Lung (tissue), 12 donors: ENCODE results near the gene SLF2. TPM values are rescaled to one million over a fixed set of nuclear protein-coding genes. Genes with fewer than 3 reads are reported as not detected.
A peak's percentile ranks its signal among the peaks of the same experiment; 100 is the strongest.

Experiments
- ATAC-seq: fragments of 200-7000 bp; cut with Tn5 transposase; one replicate; pipeline ENCODE4 v1.9.1; 2020; ENCODE audit warnings: moderate number of reproducible peaks; ENCODE audit not compliant: insufficient read depth, low FRiP score
- DNase-seq, 3 donors: peaks; one replicate each; pipeline ENCODE4 v3.0.0-alpha.2; 2013 to 2017
- H3K27ac ChIP-seq, 2 donors: one replicate each; pipeline ENCODE4 v1.5.1; 2013; ENCODE audit warnings: mild to moderate bottlenecking in 2 of 2, moderate library complexity in 2 of 2, control low read depth in 1 of 2, inconsistent platforms in 1 of 2, low read depth in 1 of 2, low read length in 1 of 2
- H3K27me3 ChIP-seq, 3 donors: one replicate each; pipeline ENCODE4 v1.5.1; 2013; ENCODE audit warnings: low read length in 2 of 3; ENCODE audit not compliant: control insufficient read depth in 3 of 3, insufficient read depth in 3 of 3
- H3K36me3 ChIP-seq, 4 donors: one replicate each; pipeline ENCODE4 v1.5.1; 2013; ENCODE audit warnings: low read length in 4 of 4, mild to moderate bottlenecking in 1 of 4, moderate library complexity in 1 of 4; ENCODE audit not compliant: control insufficient read depth in 4 of 4, insufficient read depth in 4 of 4
- H3K4me1 ChIP-seq, 5 donors: one replicate each; pipeline ENCODE4 v1.5.1; 2013; ENCODE audit warnings: low read length in 5 of 5, mild to moderate bottlenecking in 2 of 5, moderate library complexity in 1 of 5; ENCODE audit not compliant: control insufficient read depth in 5 of 5, insufficient read depth in 5 of 5
- H3K4me3 ChIP-seq: one replicate; pipeline ENCODE4 v1.5.1; 2013; ENCODE audit warnings: mild to moderate bottlenecking, control low read depth, moderate library complexity
- H3K9ac ChIP-seq, 2 donors: one replicate each; pipeline ENCODE4 v1.5.1; 2013; ENCODE audit warnings: low read length in 2 of 2, control low read depth in 1 of 2; ENCODE audit not compliant: insufficient read depth in 1 of 2
- H3K9me3 ChIP-seq, 4 donors: one replicate each; pipeline ENCODE4 v1.5.1; 2013; ENCODE audit warnings: low read length in 3 of 4, mild to moderate bottlenecking in 1 of 4, moderate library complexity in 1 of 4; ENCODE audit not compliant: control insufficient read depth in 4 of 4, insufficient read depth in 3 of 4
- CTCF ChIP-seq: IDR thresholded peaks from 2 replicates; pipeline ENCODE4 v1.5.1; 2012; ENCODE audit warnings: mild to moderate bottlenecking; ENCODE audit errors: control extremely low read depth, extremely low read depth
- WGBS, 2 donors: extraction: QIAGEN DNeasy Blood & Tissue Kit; methylation state at CpG; one replicate each; pipeline ENCODE4 v1.1.7; 2013; 5-methylcytosine and 5-hydroxymethylcytosine counted together
- polyA plus RNA-seq, 2 donors: library from polyadenylated mRNA; stranded (reverse); fragments of 200-250 nt; gene quantifications; one replicate each; pipeline ENCODE4 v1.2.1, GENCODE V29; 2013
- total RNA-seq, 2 donors: library from RNA; depleted of rRNA in 1 of 2; stranded (reverse); fragments of >200 nt in 1 of 2; gene quantifications; one replicate each; pipeline ENCODE4 v1.2.1, GENCODE V29; 2014 to 2021
- donor health status: control.
- donor health status: control.
- donor health status: Bipolar disorder and iron deficiency.
- donor health status: healthy.
- donor health status: DM: yes; HTN: yes; CAD: no.

Gene SLF2
- total and polyA plus RNA-seq, 4 donors = 7.1 to 60.0 (median 21.8) TPM

DNA sequence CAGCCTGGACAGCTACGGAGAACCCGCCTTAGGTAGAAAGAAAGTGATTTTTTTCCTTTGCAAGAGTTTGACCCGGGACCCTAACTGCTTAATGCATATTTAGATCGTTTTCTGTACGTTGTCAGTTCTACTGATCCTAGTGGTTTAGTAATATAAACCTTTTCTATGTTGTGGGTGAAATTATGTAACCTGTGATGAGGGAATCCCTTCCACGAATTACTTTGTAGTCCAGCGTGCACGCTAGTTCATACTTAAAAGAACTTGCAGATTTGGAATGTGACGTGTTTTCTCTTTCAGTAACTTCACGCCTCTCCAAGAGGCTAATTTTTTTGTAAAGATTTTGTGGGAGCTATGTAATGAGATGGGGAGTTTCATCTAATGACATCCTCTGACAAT is 705 bp downstream of the SLF2 start:
- DNase-seq (no peak), ATAC-seq (no peak)
- H3K27me3 ChIP-seq = no peaks in the 10 kb centered on the region
- H3K4me1 ChIP-seq = peaks cover 1 to 46% (median 13%) of the 10 kb centered on the region in 5 donors
- 6 to 9% methylated on average over 10 of the region's 10 CpGs for WGBS, 2 donors
- no peak overlapping the region for H3K27ac ChIP-seq
- H3K9ac ChIP-seq = peak overlapping the region; percentile 50 to 81
- peak overlapping the region; percentile 99 for H3K4me3 ChIP-seq
- no peaks in the 10 kb centered on the region for H3K9me3 ChIP-seq
- TF ChIP-seq CTCF = no peak
- peaks cover 4 to 18% (median 11%) of the 10 kb centered on the region in 4 donors for H3K36me3 ChIP-seq

GRCh38 chr10:100917071-100917470 is 4.3 kb downstream of the SLF2 start:
- H3K4me1 ChIP-seq = peaks cover 0 to 26% (median 0%) of the 10 kb centered on the region in 5 donors
- no peak overlapping the region for H3K9ac ChIP-seq
- no peak for DNase-seq
- TF ChIP-seq CTCF = no peak
- WGBS, 2 donors = 68 to 75% methylated on average over 3 of the region's 3 CpGs
- no peak overlapping the region for H3K27ac ChIP-seq
- no peak for ATAC-seq
- H3K27me3 ChIP-seq = no peaks in the 10 kb centered on the region
- H3K9me3 ChIP-seq = no peaks in the 10 kb centered on the region
- H3K4me3 ChIP-seq = no peak overlapping the region
- H3K36me3 ChIP-seq = peaks cover 13 to 36% (median 17%) of the 10 kb centered on the region in 4 donors

DNA sequence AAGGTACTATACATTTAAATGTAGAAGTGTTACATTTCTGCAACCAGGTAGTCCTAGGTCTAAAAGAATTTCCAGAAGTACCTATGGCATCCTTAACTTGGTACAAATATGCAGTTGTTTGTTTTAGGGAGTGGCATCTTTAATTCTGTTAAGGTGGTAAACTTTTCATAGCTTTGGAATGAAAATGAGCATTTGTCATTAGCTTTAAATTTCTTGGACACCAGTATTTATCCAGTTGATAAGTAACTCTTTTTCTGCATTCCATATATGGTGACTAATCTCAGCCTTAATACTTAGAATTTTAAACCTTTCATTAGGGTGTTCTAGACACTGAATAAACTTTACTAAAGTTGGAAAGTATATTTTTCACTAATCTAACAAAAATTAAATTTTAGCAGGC is 10.8 kb downstream of the SLF2 start:
- Histone ChIP-seq H3K9me3 (peaks cover 0 to 4% (median 0%) of the 10 kb centered on the region in 4 donors), H3K27ac (no peak overlapping the region), H3K9ac (no peak overlapping the region), H3K36me3 (peaks cover 23 to 70% (median 41%) of the 10 kb centered on the region in 4 donors), H3K27me3 (no peaks in the 10 kb centered on the region), H3K4me3 (no peak overlapping the region), H3K4me1 (peaks cover 0 to 4% (median 0%) of the 10 kb centered on the region in 5 donors)
- DNase-seq = no peak
- TF ChIP-seq CTCF = no peak
- no peak for ATAC-seq

- Histone ChIP-seq H3K4me1 (peaks cover 0 to 13% (median 0%) of the 10 kb centered on the region in 5 donors), H3K27ac (no peak overlapping the region), H3K9ac (no peak overlapping the region), H3K36me3 (peaks cover 25 to 84% (median 54%) of the 10 kb centered on the region in 4 donors), H3K9me3 (peaks cover 0 to 4% (median 0%) of the 10 kb centered on the region in 4 donors), H3K4me3 (no peak overlapping the region), H3K27me3 (no peaks in the 10 kb centered on the region)
- ATAC-seq (no peak), DNase-seq (no peak)
- TF ChIP-seq CTCF = no peak
- WGBS, 2 donors = 91 to 95% methylated on average over 5 of the region's 5 CpGs
Measured at GRCh38 chr10:100927266-100927665, 14.5 kb downstream of the SLF2 start.
